ENCODE data around the gene ROS1.

The ROS1 gene

GRCh38 chr6:117344444-117345291 lies 81.1 kb downstream of the ROS1 start:
- Histone ChIP-seq H3K27me3 (ENCODE audit: low read depth) (peaks cover 17% of the 10 kb centered on the region), H3K9me3 (no peaks in the 10 kb centered on the region), H3K4me3 (no peak overlapping the region), H3K36me3 (replicated peaks) (no peaks in the 10 kb centered on the region), H3K4me1 (no peaks in the 10 kb centered on the region)
- in situ Hi-C loops (cut with MboI; ENCODE audit: low sequenced_read_pairs): no loop called here
- no peak for DNase-seq (ENCODE audit: low spot score in 2 of 2)

GRCh38 chr6:117338567-117338966 lies 87.2 kb downstream of the ROS1 start:
- no peaks in the 10 kb centered on the region for H3K9me3 ChIP-seq
- H3K36me3 ChIP-seq (replicated peaks): no peaks in the 10 kb centered on the region
- no peak for DNase-seq (ENCODE audit: low spot score in 2 of 2)
- H3K27me3 ChIP-seq (ENCODE audit: low read depth): peaks cover 9% of the 10 kb centered on the region
- H3K4me3 ChIP-seq: no peak overlapping the region
- H3K4me1 ChIP-seq: no peaks in the 10 kb centered on the region
- in situ Hi-C loops (cut with MboI; ENCODE audit: low sequenced_read_pairs): no loop called here

GRCh38 chr6:117329926-117330325 lies 95.8 kb downstream of the ROS1 start:
- no peak for DNase-seq (ENCODE audit: low spot score in 2 of 2)
- H3K4me3 ChIP-seq: no peak overlapping the region
- in situ Hi-C loops (cut with MboI; ENCODE audit: low sequenced_read_pairs): no loop called here

GRCh38 chr6:117328500-117328899 lies 97.2 kb downstream of the ROS1 start:
- in situ Hi-C loops (cut with MboI; ENCODE audit: low sequenced_read_pairs): no loop called here

More at GRCh38 chr6:117329926-117330325, 95.8 kb downstream of the ROS1 start:
- Histone ChIP-seq H3K27me3 (ENCODE audit: low read depth) (no peaks in the 10 kb centered on the region), H3K9me3 (no peaks in the 10 kb centered on the region), H3K4me1 (no peaks in the 10 kb centered on the region), H3K36me3 (replicated peaks) (no peaks in the 10 kb centered on the region)

GRCh38 chr6:117328005-117328389 lies 97.7 kb downstream of the ROS1 start:
- Histone ChIP-seq H3K9me3 (no peaks in the 10 kb centered on the region), H3K4me3 (no peak overlapping the region), H3K4me1 (no peaks in the 10 kb centered on the region), H3K27me3 (ENCODE audit: low read depth) (no peaks in the 10 kb centered on the region), H3K36me3 (replicated peaks) (no peaks in the 10 kb centered on the region)
- DNase-seq (ENCODE audit: low spot score in 2 of 2): no peak
- in situ Hi-C loops (cut with MboI; ENCODE audit: low sequenced_read_pairs): no loop called here

More at GRCh38 chr6:117328500-117328899, 97.2 kb downstream of the ROS1 start:
- no peaks in the 10 kb centered on the region for H3K36me3 ChIP-seq (replicated peaks)
- H3K4me3 ChIP-seq: no peak overlapping the region
- no peaks in the 10 kb centered on the region for H3K27me3 ChIP-seq (ENCODE audit: low read depth)
- H3K4me1 ChIP-seq: no peaks in the 10 kb centered on the region
- DNase-seq (ENCODE audit: low spot score in 2 of 2): no peak
- no peaks in the 10 kb centered on the region for H3K9me3 ChIP-seq

GRCh38 chr6:117327149-117328004 lies 98.4 kb downstream of the ROS1 start:
- Histone ChIP-seq H3K27me3 (ENCODE audit: low read depth) (no peaks in the 10 kb centered on the region), H3K36me3 (replicated peaks) (no peaks in the 10 kb centered on the region), H3K9me3 (no peaks in the 10 kb centered on the region), H3K4me1 (no peaks in the 10 kb centered on the region), H3K4me3 (no peak overlapping the region)
- in situ Hi-C loops (cut with MboI; ENCODE audit: low sequenced_read_pairs): no loop called here
- DNase-seq (ENCODE audit: low spot score in 2 of 2): no peak

- Histone ChIP-seq H3K36me3 (replicated peaks) (no peaks in the 10 kb centered on the region), H3K4me3 (no peak overlapping the region), H3K27me3 (ENCODE audit: low read depth) (no peaks in the 10 kb centered on the region), H3K9me3 (no peaks in the 10 kb centered on the region), H3K4me1 (no peaks in the 10 kb centered on the region)
- no peak for DNase-seq (ENCODE audit: low spot score in 2 of 2)
- in situ Hi-C loops (cut with MboI; ENCODE audit: low sequenced_read_pairs): no loop called here
Observed at GRCh38 chr6:117326396-117326795, 99.3 kb downstream of the ROS1 start.

- Histone ChIP-seq H3K27me3 (ENCODE audit: low read depth) (no peaks in the 10 kb centered on the region), H3K4me3 (no peak overlapping the region), H3K9me3 (no peaks in the 10 kb centered on the region), H3K36me3 (replicated peaks) (no peaks in the 10 kb centered on the region), H3K4me1 (no peaks in the 10 kb centered on the region)
- in situ Hi-C loops (cut with MboI; ENCODE audit: low sequenced_read_pairs): no loop called here
- DNase-seq (ENCODE audit: low spot score in 2 of 2): peak in 1 of 2 experiments; percentile 40
Observed at GRCh38 chr6:117317261-117317660, 108.5 kb downstream of the ROS1 start.

GRCh38 chr6:117311726-117312125 lies 114.0 kb downstream of the ROS1 start:
- peak in 1 of 2 experiments; percentile 14 for DNase-seq (ENCODE audit: low spot score in 2 of 2)
- Histone ChIP-seq H3K36me3 (replicated peaks) (no peaks in the 10 kb centered on the region), H3K9me3 (no peaks in the 10 kb centered on the region), H3K27me3 (ENCODE audit: low read depth) (peaks cover 11% of the 10 kb centered on the region; the same call in 1 of the 2 replicates), H3K4me1 (no peaks in the 10 kb centered on the region), H3K4me3 (no peak overlapping the region)
- in situ Hi-C loops (cut with MboI; ENCODE audit: low sequenced_read_pairs): no loop called here

GRCh38 chr6:117311310-117311709 lies 114.4 kb downstream of the ROS1 start:
- in situ Hi-C loops (cut with MboI; ENCODE audit: low sequenced_read_pairs): no loop called here
- no peaks in the 10 kb centered on the region for H3K36me3 ChIP-seq (replicated peaks)
- no peaks in the 10 kb centered on the region for H3K4me1 ChIP-seq
- DNase-seq (ENCODE audit: low spot score in 2 of 2): no peak
- H3K4me3 ChIP-seq: no peak overlapping the region
- peaks cover 11% of the 10 kb centered on the region; the same call in 1 of the 2 replicates for H3K27me3 ChIP-seq (ENCODE audit: low read depth)
- H3K9me3 ChIP-seq: no peaks in the 10 kb centered on the region

GRCh38 chr6:117309611-117310010 lies 116.1 kb downstream of the ROS1 start:
- H3K4me1 ChIP-seq: no peaks in the 10 kb centered on the region
- in situ Hi-C loops (cut with MboI; ENCODE audit: low sequenced_read_pairs): no loop called here
- no peak overlapping the region for H3K4me3 ChIP-seq
- H3K36me3 ChIP-seq (replicated peaks): no peaks in the 10 kb centered on the region
- peaks cover 11% of the 10 kb centered on the region; the same call in 1 of the 2 replicates for H3K27me3 ChIP-seq (ENCODE audit: low read depth)
- H3K9me3 ChIP-seq: no peaks in the 10 kb centered on the region
- DNase-seq (ENCODE audit: low spot score in 2 of 2): no peak

- Histone ChIP-seq H3K27me3 (ENCODE audit: low read depth) (peaks cover 15% of the 10 kb centered on the region; the same call in 1 of the 2 replicates), H3K4me3 (no peak overlapping the region), H3K9me3 (no peaks in the 10 kb centered on the region), H3K4me1 (no peaks in the 10 kb centered on the region), H3K36me3 (replicated peaks) (no peaks in the 10 kb centered on the region)
- DNase-seq (ENCODE audit: low spot score in 2 of 2): no peak
- in situ Hi-C loops (cut with MboI; ENCODE audit: low sequenced_read_pairs): no loop called here
Observed at GRCh38 chr6:117309069-117309468, 116.7 kb downstream of the ROS1 start.

- no peak for DNase-seq (ENCODE audit: low spot score in 2 of 2)
- Histone ChIP-seq H3K4me3 (no peak overlapping the region), H3K4me1 (no peaks in the 10 kb centered on the region), H3K9me3 (no peaks in the 10 kb centered on the region), H3K27me3 (ENCODE audit: low read depth) (peaks cover 15% of the 10 kb centered on the region; the same call in 1 of the 2 replicates), H3K36me3 (replicated peaks) (no peaks in the 10 kb centered on the region)
- in situ Hi-C loops (cut with MboI; ENCODE audit: low sequenced_read_pairs): no loop called here
Observed at GRCh38 chr6:117307655-117308054, 118.1 kb downstream of the ROS1 start.

Measured in HAP-1 (cell line).